Cardiac muscle cell (in vitro differentiated cells and primary cell): ENCODE data around the gene RCL1. TPM values are rescaled to one million over a fixed set of nuclear protein-coding genes. Genes with fewer than 3 reads are reported as not detected.
A peak's percentile ranks its signal among the peaks of the same experiment; 100 is the strongest.
"Not testable (repeated sequence)": the region's sequence is repeated elsewhere in the genome, so short reads cannot be mapped to it uniquely, and the experiment has no call there.

Experiments
- DNase-seq, 2 donors: peaks; one replicate each; pipeline versions ENCODE4 v3.0.0 to v3.0.0-alpha.2; 2010 to 2017; ENCODE audit warnings: low read depth in 1 of 2, low spot score in 1 of 2
- H3K27ac ChIP-seq: fragments of 200-600 bp; sonication (generic); 2 replicates; pipeline ENCODE4 v1.5.1; 2016
- H3K27me3 ChIP-seq: fragments of 200-600 bp; sonication (generic); 2 replicates; pipeline ENCODE4 v1.6.0; 2016; ENCODE audit warnings: control low read depth
- H3K36me3 ChIP-seq: fragments of 200-600 bp; sonication (generic); 2 replicates; pipeline ENCODE4 v1.5.1; 2016; ENCODE audit warnings: control low read depth
- H3K4me1 ChIP-seq: fragments of 200-600 bp; sonication (generic); 2 replicates; pipeline ENCODE4 v1.8.1; 2017; ENCODE audit warnings: low read depth, mild to moderate bottlenecking, mixed run types
- H3K4me3 ChIP-seq: fragments of 200-600 bp; sonication (generic); 2 replicates; pipeline ENCODE4 v1.5.1; 2016; ENCODE audit warnings: mild to moderate bottlenecking
- H3K9me3 ChIP-seq: fragments of 200-600 bp; sonication (generic); 2 replicates; pipeline ENCODE4 v1.5.1; 2017; ENCODE audit warnings: low read depth, mild to moderate bottlenecking, control low read depth
- CTCF ChIP-seq: IDR thresholded peaks from 2 replicates; pipeline ENCODE4 v1.5.1; 2012; ENCODE audit warnings: low read depth, mild to moderate bottlenecking, low read length
- polyA plus RNA-seq: library from polyadenylated mRNA; unstranded; fragments of >200 nt; fragmentation: Nextera tagmentation; extraction: Ambion mirVana; gene quantifications from 2 replicates; pipeline ENCODE4 v1.2.1, GENCODE V29; 2016
- total RNA-seq: library from RNA; depleted of rRNA; stranded (reverse); fragments of >200 nt; gene quantifications from 2 replicates; pipeline ENCODE4 v1.2.3, GENCODE V29; 2016

The RCL1 gene
- total and polyA plus RNA-seq, 2 experiments from 2014 or later: 15.1 to 17.9 TPM

GRCh38 chr9:4764033-4764432 lies 28.7 kb upstream of the RCL1 start:
- DNase-seq: no peak
- no peak overlapping the region for H3K27ac ChIP-seq
- H3K4me1 ChIP-seq: peaks cover 5% of the 10 kb centered on the region
- no peaks in the 10 kb centered on the region for H3K27me3 ChIP-seq
- TF ChIP-seq CTCF: no peak
- H3K36me3 ChIP-seq: no peaks in the 10 kb centered on the region
- H3K9me3 ChIP-seq: no peaks in the 10 kb centered on the region
- H3K4me3 ChIP-seq: no peak overlapping the region

- DNase-seq: no peak
- no peaks in the 10 kb centered on the region for H3K4me1 ChIP-seq
- no peaks in the 10 kb centered on the region for H3K36me3 ChIP-seq
- no peak overlapping the region for H3K4me3 ChIP-seq
- H3K9me3 ChIP-seq: no peaks in the 10 kb centered on the region
- no peaks in the 10 kb centered on the region for H3K27me3 ChIP-seq
- no peak overlapping the region for H3K27ac ChIP-seq
- TF ChIP-seq CTCF: no peak
These were observed 24.1 kb upstream of the RCL1 start for GRCh38 chr9:4768681-4769080.

- DNase-seq: peak in 1 of 2 donors; percentile 51
- Histone ChIP-seq H3K27me3 (no peaks in the 10 kb centered on the region), H3K4me1 (no peaks in the 10 kb centered on the region)
These were observed 23.2 kb upstream of the RCL1 start for GRCh38 chr9:4769321-4770080.

GRCh38 chr9:4771788-4772187 lies 21.0 kb upstream of the RCL1 start:
- DNase-seq: no peak
- Histone ChIP-seq H3K4me1 (no peaks in the 10 kb centered on the region), H3K36me3 (no peaks in the 10 kb centered on the region), H3K27me3 (no peaks in the 10 kb centered on the region), H3K9me3 (no peaks in the 10 kb centered on the region), H3K27ac (no peak overlapping the region), H3K4me3 (no peak overlapping the region)
- no peak for TF ChIP-seq CTCF

More at GRCh38 chr9:4769321-4770080, 23.2 kb upstream of the RCL1 start:
- H3K27ac ChIP-seq: no peak overlapping the region
- H3K36me3 ChIP-seq: no peaks in the 10 kb centered on the region
- H3K4me3 ChIP-seq: no peak overlapping the region
- H3K9me3 ChIP-seq: no peaks in the 10 kb centered on the region
- no peak for TF ChIP-seq CTCF

GRCh38 chr9:4774209-4774608 lies 18.5 kb upstream of the RCL1 start:
- no peaks in the 10 kb centered on the region for H3K27me3 ChIP-seq
- no peaks in the 10 kb centered on the region for H3K36me3 ChIP-seq
- H3K4me1 ChIP-seq: no peaks in the 10 kb centered on the region
- TF ChIP-seq CTCF: no peak
- no peak overlapping the region for H3K27ac ChIP-seq
- peak in 1 of 2 donors; percentile 90 for DNase-seq
- no peaks in the 10 kb centered on the region for H3K9me3 ChIP-seq
- H3K4me3 ChIP-seq: no peak overlapping the region

- H3K36me3 ChIP-seq, H3K27ac ChIP-seq, H3K4me3 ChIP-seq, H3K4me1 ChIP-seq, H3K9me3 ChIP-seq, DNase-seq, H3K27me3 ChIP-seq: not testable (repeated sequence)
These were observed 17.8 kb upstream of the RCL1 start for GRCh38 chr9:4774958-4775357.
